ENCODE data around the gene GULP1.

GRCh38 chr2:188620916-188621315 is 329.2 kb downstream of the GULP1 start:
- TF ChIP-seq CTCF (IDR thresholded peaks at IDR 0.05): no peak
- TF ChIP-seq POLR2A (IDR thresholded peaks at IDR 0.05): no peak
